ENCODE measurements around the gene PTPRN2. TPM values are rescaled to one million over a fixed set of nuclear protein-coding genes. Genes with fewer than 3 reads are reported as not detected.

Gene PTPRN2
- total RNA-seq, 1 experiment from 2014 or later, result not detected

- Histone ChIP-seq H3K4me2 (no peak overlapping the region), H3K79me2 (ENCODE audit: low read depth) (no peaks in the 10 kb centered on the region), H4K20me1 (ENCODE audit: insufficient read depth) (peaks cover 4% of the 10 kb centered on the region; the same call in 1 of the 2 replicates), H3K36me3 (ENCODE audit: low read depth) (no peaks in the 10 kb centered on the region), H3F3A (ENCODE audit: insufficient read depth, low read depth) (no peaks in the 10 kb centered on the region), H3K4me1 (replicated peaks; ENCODE audit: insufficient read depth) (no peaks in the 10 kb centered on the region), H3K27ac (no peak overlapping the region), H3K4me3 (no peak overlapping the region), H3K27me3 (ENCODE audit: insufficient read depth, low read depth) (peaks cover 91% of the 10 kb centered on the region), H2AFZ (no peak overlapping the region), H3K9me3 (ENCODE audit: insufficient read depth, low read depth) (no peaks in the 10 kb centered on the region), H3K9me2 (ENCODE audit: insufficient read depth) (no peaks in the 10 kb centered on the region)
- intact Hi-C loops (cut with micrococcal nuclease; ENCODE audit: unreplicated experiment), result no loop called here
- no TSS peak for BruUV-seq (replicated peaks)
- POLR2A ChIA-PET (ENCODE audit: unreplicated experiment), result no interaction called here
- TF ChIP-seq CTCF (conservative IDR thresholded peaks at IDR 0.05) (no peak), EZH2 (IDR thresholded peaks at IDR 0.05; ENCODE audit: low read depth) (no peak)
- DNase-seq, result no peak
- CTCF ChIA-PET, result no interaction called here
These were observed 713.3 kb downstream of the PTPRN2 start for GRCh38 chr7:157874208-157874816.

DNA sequence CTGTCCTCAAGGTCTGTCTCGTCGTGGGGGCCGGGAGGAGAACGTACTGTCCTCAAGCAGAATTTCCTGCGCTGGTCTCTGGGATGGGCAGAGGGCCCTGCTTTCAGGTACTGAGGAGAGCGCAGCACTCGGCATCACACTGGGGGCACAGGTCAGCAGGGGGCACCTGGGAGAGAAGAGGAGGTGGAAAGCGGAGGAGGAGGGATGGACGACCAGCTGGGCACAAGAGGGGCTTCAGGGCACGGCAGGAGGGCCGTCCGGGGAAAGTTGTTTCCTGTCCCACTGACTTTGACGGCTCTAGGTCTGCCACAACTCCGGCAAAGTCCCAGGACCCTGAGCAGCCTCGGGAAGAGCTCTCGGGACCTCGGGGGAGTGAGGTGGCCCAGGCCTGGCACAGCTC, 714.0 kb downstream of the PTPRN2 start:
- BruUV-seq (replicated peaks), result no TSS peak
- CTCF ChIA-PET, result no interaction called here
- intact Hi-C loops (cut with micrococcal nuclease; ENCODE audit: unreplicated experiment), result no loop called here
- no peak overlapping the region for H2AFZ ChIP-seq
- peaks cover 91% of the 10 kb centered on the region for H3K27me3 ChIP-seq (ENCODE audit: insufficient read depth, low read depth)
- POLR2A ChIA-PET (ENCODE audit: unreplicated experiment), result no interaction called here
- TF ChIP-seq CTCF (conservative IDR thresholded peaks at IDR 0.05) (no peak), EZH2 (IDR thresholded peaks at IDR 0.05; ENCODE audit: low read depth) (0 out of 2 replicates have a peak, but pooled peaks have one; percentile 51)
- H3F3A ChIP-seq (ENCODE audit: insufficient read depth, low read depth), result no peaks in the 10 kb centered on the region
- no peaks in the 10 kb centered on the region for H3K9me3 ChIP-seq (ENCODE audit: insufficient read depth, low read depth)
- no peaks in the 10 kb centered on the region for H3K36me3 ChIP-seq (ENCODE audit: low read depth)
- H4K20me1 ChIP-seq (ENCODE audit: insufficient read depth), result peaks cover 4% of the 10 kb centered on the region; the same call in 1 of the 2 replicates
- H3K4me1 ChIP-seq (replicated peaks; ENCODE audit: insufficient read depth), result no peaks in the 10 kb centered on the region
- DNase-seq, result no peak
- no peak overlapping the region for H3K27ac ChIP-seq
- H3K4me3 ChIP-seq, result no peak overlapping the region
- no peak overlapping the region for H3K4me2 ChIP-seq
- H3K9me2 ChIP-seq (ENCODE audit: insufficient read depth), result no peaks in the 10 kb centered on the region
- no peaks in the 10 kb centered on the region for H3K79me2 ChIP-seq (ENCODE audit: low read depth)

DNA sequence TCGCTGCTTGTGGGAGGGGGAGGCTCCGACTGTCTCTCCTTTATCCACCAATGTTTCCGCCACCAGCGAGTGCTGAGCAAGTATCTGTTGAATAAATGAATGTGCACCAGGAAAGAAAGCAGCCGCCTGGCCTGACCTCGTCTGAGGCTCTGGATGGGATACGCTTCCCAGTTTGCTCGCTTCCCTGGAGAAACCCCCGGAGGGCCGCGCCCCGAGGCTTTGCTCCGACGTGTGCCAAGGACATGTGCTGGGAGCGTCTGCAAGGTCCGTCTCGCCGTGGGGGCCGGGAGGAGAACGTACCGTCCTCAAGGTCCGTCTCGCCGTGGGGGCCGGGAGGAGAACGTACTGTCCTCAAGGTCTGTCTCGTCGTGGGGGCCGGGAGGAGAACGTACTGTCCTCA, 714.4 kb downstream of the PTPRN2 start:
- H3K27ac ChIP-seq, result no peak overlapping the region
- H3K27me3 ChIP-seq (ENCODE audit: insufficient read depth, low read depth), result peaks cover 96% of the 10 kb centered on the region
- no peaks in the 10 kb centered on the region for H3F3A ChIP-seq (ENCODE audit: insufficient read depth, low read depth)
- ChIA-PET POLR2A (ENCODE audit: unreplicated experiment) (no interaction called here), CTCF (no interaction called here)
- no peak overlapping the region for H3K4me2 ChIP-seq
- no peak for TF ChIP-seq CTCF (conservative IDR thresholded peaks at IDR 0.05)
- TF ChIP-seq EZH2 (IDR thresholded peaks at IDR 0.05; ENCODE audit: low read depth), result no peak
- BruUV-seq (replicated peaks), result no TSS peak
- no peak overlapping the region for H2AFZ ChIP-seq
- H3K4me1 ChIP-seq (replicated peaks; ENCODE audit: insufficient read depth), result no peaks in the 10 kb centered on the region
- no peak overlapping the region for H3K4me3 ChIP-seq
- H3K79me2 ChIP-seq (ENCODE audit: low read depth), result no peaks in the 10 kb centered on the region
- intact Hi-C loops (cut with micrococcal nuclease; ENCODE audit: unreplicated experiment), result no loop called here
- no peaks in the 10 kb centered on the region for H3K9me2 ChIP-seq (ENCODE audit: insufficient read depth)
- no peak for DNase-seq
- H3K36me3 ChIP-seq (ENCODE audit: low read depth), result no peaks in the 10 kb centered on the region
- peaks cover 4% of the 10 kb centered on the region; the same call in 1 of the 2 replicates for H4K20me1 ChIP-seq (ENCODE audit: insufficient read depth)
- H3K9me3 ChIP-seq (ENCODE audit: insufficient read depth, low read depth), result no peaks in the 10 kb centered on the region

All from PC-9 (cell line).